H1 (cell line): ENCODE measurements around the gene NAA25. TPM values are rescaled to one million over a fixed set of nuclear protein-coding genes. Genes with fewer than 3 reads are reported as not detected.

ENCODE experiments used
- CTCF ChIA-PET: fragments of 300-600 bp; sonication (Branson Sonifier 250); formaldehyde crosslinking; loops from one replicate; lab custom pipeline; 2021; ENCODE audit not compliant: partially characterized antibody; lab: Charles Lee
- POLR2A ChIA-PET: fragments of 300-600 bp; sonication (Branson Sonifier 250); formaldehyde crosslinking; loops from one replicate; lab custom pipeline; 2021; ENCODE audit warnings: inconsistent platforms; ENCODE audit not compliant: partially characterized antibody; lab: Charles Lee
- DNase-seq, 2 experiments: peaks; one replicate each; pipeline versions ENCODE4 v3.0.0 to v3.0.0-alpha.2; 2010 to 2022; ENCODE audit warnings: low spot score in 2 of 2, low read depth in 1 of 2, mixed read lengths in 1 of 2
- FAIRE-seq: peaks from 2 replicates; lab custom pipeline; 2011; peaks lifted over from hg19 to GRCh38; lab: Jason Lieb, UNC
- H2AFZ ChIP-seq: 2 replicates; pipeline ENCODE4 v1.8.1; 2012; ENCODE audit warnings: low read length, inconsistent platforms
- H2AK5ac ChIP-seq: 2 replicates; pipeline ENCODE4 v1.6.1; 2013; ENCODE audit warnings: low read depth, low read length
- H2BK120ac ChIP-seq: replicated peaks from 2 replicates; pipeline ENCODE3; 2013; ENCODE audit warnings: low read depth, low read length, inconsistent platforms
- H2BK12ac ChIP-seq: 2 replicates; pipeline ENCODE4 v1.6.1; 2013; ENCODE audit warnings: low read depth, low read length
- H2BK15ac ChIP-seq: 2 replicates; pipeline ENCODE4 v1.6.1; 2013; ENCODE audit warnings: low read length
- H2BK20ac ChIP-seq: 2 replicates; pipeline ENCODE4 v1.6.1; 2013; ENCODE audit warnings: low read length
- H2BK5ac ChIP-seq: 2 replicates; pipeline ENCODE4 v1.6.1; 2013; ENCODE audit warnings: low read depth, low read length
- H3K14ac ChIP-seq: 2 replicates; pipeline ENCODE4 v1.6.1; 2013; ENCODE audit warnings: inconsistent platforms; ENCODE audit not compliant: insufficient read length
- H3K18ac ChIP-seq: 2 replicates; pipeline ENCODE4 v1.6.1; 2013; ENCODE audit warnings: low read length; ENCODE audit errors: extremely low read depth
- H3K23ac ChIP-seq: 2 replicates; pipeline ENCODE4 v1.6.1; 2013; ENCODE audit warnings: inconsistent platforms; ENCODE audit not compliant: insufficient read length
- H3K23me2 ChIP-seq: 2 replicates; pipeline ENCODE4 v1.6.1; 2013; ENCODE audit warnings: low read depth, low read length
- H3K27ac ChIP-seq: 2 replicates; pipeline ENCODE4 v1.6.1; 2011; ENCODE audit warnings: low read depth, low read length, inconsistent platforms
- H3K27me3 ChIP-seq, 4 experiments: replicated peaks in 1 of 4; 1 replicate in 1 of 4; 2 replicates in 3 of 4; pipeline versions ENCODE4 v1.6.1 to v1.8.1; 2011 to 2013; ENCODE audit warnings: low read length in 3 of 4, mild to moderate bottlenecking in 3 of 4, inconsistent platforms in 2 of 4, mixed read lengths in 2 of 4, moderate library complexity in 1 of 4; ENCODE audit not compliant: control insufficient read depth in 3 of 4, insufficient read depth in 3 of 4; ENCODE audit errors: extremely low read depth in 1 of 4
- H3K36me3 ChIP-seq, 4 experiments: 2 replicates each; pipeline versions ENCODE4 v1.6.1 to v1.8.1; 2011 to 2013; ENCODE audit warnings: mild to moderate bottlenecking in 4 of 4, low read length in 3 of 4, moderate library complexity in 2 of 4, control low read depth in 1 of 4, inconsistent platforms in 1 of 4; ENCODE audit not compliant: insufficient read depth in 4 of 4, control insufficient read depth in 2 of 4
- H3K4ac ChIP-seq: replicated peaks from 2 replicates; pipeline ENCODE3; 2013; ENCODE audit warnings: low read length, low read depth, mixed read lengths, inconsistent platforms; ENCODE audit not compliant: insufficient read length
- H3K4me1 ChIP-seq, 4 experiments: replicated peaks in 1 of 4; 1 replicate in 1 of 4; 2 replicates in 3 of 4; pipeline versions ENCODE4 v1.6.1 to v1.8.1; 2011 to 2013; ENCODE audit warnings: low read length in 3 of 4, inconsistent platforms in 2 of 4, mixed read lengths in 1 of 4; ENCODE audit not compliant: insufficient read depth in 4 of 4, control insufficient read depth in 3 of 4
- H3K4me2 ChIP-seq, 2 experiments: 2 replicates each; pipeline versions ENCODE4 v1.6.1 to v1.8.1; 2011 to 2013; ENCODE audit warnings: low read depth in 2 of 2, low read length in 2 of 2, control low read depth in 1 of 2, inconsistent platforms in 1 of 2, mild to moderate bottlenecking in 1 of 2; ENCODE audit not compliant: insufficient read depth in 1 of 2
- H3K4me3 ChIP-seq, 4 experiments: fragments of 200-600, 300-600 bp in 1 of 4; sonication (generic), shearing (Covaris generic), sonication (Bioruptor Twin) in 1 of 4; 2 replicates each; pipeline versions ENCODE4 v1.5.1 to v1.8.1; 2011 to 2016; ENCODE audit warnings: low read length in 4 of 4, low read depth in 3 of 4, control low read depth in 2 of 4, inconsistent platforms in 2 of 4, mild to moderate bottlenecking in 2 of 4, mixed read lengths in 1 of 4, moderate library complexity in 1 of 4; ENCODE audit not compliant: insufficient read depth in 2 of 4; ENCODE audit errors: extremely low read depth in 1 of 4
- H3K56ac ChIP-seq: replicated peaks from 2 replicates; pipeline ENCODE3; 2013; ENCODE audit warnings: low read depth, mild to moderate bottlenecking, mixed read lengths, low read length, inconsistent platforms; ENCODE audit not compliant: insufficient read length
- H3K79me1 ChIP-seq: 2 replicates; pipeline ENCODE4 v1.6.1; 2013; ENCODE audit warnings: low read depth, low read length, control low read depth
- H3K79me2 ChIP-seq, 2 experiments: 2 replicates each; pipeline versions ENCODE4 v1.6.1 to v1.8.1; 2012 to 2013; ENCODE audit warnings: low read length in 2 of 2, mild to moderate bottlenecking in 2 of 2, inconsistent platforms in 1 of 2; ENCODE audit not compliant: insufficient read depth in 2 of 2, control insufficient read depth in 1 of 2
- H3K9ac ChIP-seq, 4 experiments: replicated peaks in 1 of 4; 1 replicate in 1 of 4; 2 replicates in 3 of 4; pipeline versions ENCODE4 v1.6.1 to v1.8.1; 2011 to 2013; ENCODE audit warnings: low read depth in 3 of 4, low read length in 3 of 4, control low read depth in 2 of 4, mild to moderate bottlenecking in 2 of 4, moderate library complexity in 2 of 4, inconsistent platforms in 1 of 4; ENCODE audit errors: extremely low read depth in 1 of 4
- H3K9me3 ChIP-seq, 2 experiments: 2 replicates each; pipeline versions ENCODE4 v1.6.1 to v1.8.1; 2012 to 2013; ENCODE audit warnings: mild to moderate bottlenecking in 2 of 2, moderate library complexity in 2 of 2, control low read depth in 1 of 2, inconsistent platforms in 1 of 2, low read depth in 1 of 2, low read length in 1 of 2, mixed read lengths in 1 of 2; ENCODE audit not compliant: insufficient read depth in 2 of 2
- H4K20me1 ChIP-seq, 2 experiments: replicated peaks in 1 of 2; 2 replicates each; pipeline versions ENCODE3 to v1.8.1; 2011 to 2013; ENCODE audit warnings: inconsistent platforms in 2 of 2, low read length in 2 of 2, mild to moderate bottlenecking in 1 of 2; ENCODE audit not compliant: insufficient read depth in 2 of 2, control insufficient read depth in 1 of 2
- H4K5ac ChIP-seq: 2 replicates; pipeline ENCODE4 v1.6.1; 2013; ENCODE audit warnings: low read length, low read depth, mixed read lengths, inconsistent platforms; ENCODE audit not compliant: insufficient read length
- H4K8ac ChIP-seq: 2 replicates; pipeline ENCODE4 v1.8.0; 2013; ENCODE audit warnings: mild to moderate bottlenecking, moderate library complexity, low read length, inconsistent platforms; ENCODE audit not compliant: insufficient read depth; ENCODE audit errors: extremely low read depth
- H4K91ac ChIP-seq: replicated peaks from 2 replicates; pipeline ENCODE3; 2013; ENCODE audit warnings: low read length, mixed read lengths, inconsistent platforms; ENCODE audit not compliant: insufficient read length
- WGBS, 2 experiments: shearing (Covaris generic) in 1 of 2; methylation state at CpG; one replicate each; pipeline versions ENCODE4 v1.1.6 to v1.1.7; 2013 to 2015; ENCODE audit warnings: low lambda C conversion rate in 2 of 2, mixed read lengths in 2 of 2, inconsistent platforms in 1 of 2, low coverage in 1 of 2, missing lambda C conversion rate in 1 of 2; ENCODE audit not compliant: insufficient replicate concordance in 2 of 2, insufficient coverage in 1 of 2, insufficient read length in 1 of 2; ENCODE audit errors: extremely low coverage in 1 of 2, missing lambda C conversion rate in 1 of 2; 5-methylcytosine and 5-hydroxymethylcytosine counted together
- polyA plus RNA-seq, 7 experiments: library from polyadenylated mRNA; depleted of rRNA in 3 of 7; stranded (reverse) in 5 of 7; unstranded in 2 of 7; fragments of >200 nt in 5 of 7; fragments of 200-250 nt in 2 of 7; gene quantifications; 1 replicate in 5 of 7; 2 replicates in 1 of 7; 4 replicates in 1 of 7; pipeline versions ENCODE4 v1.2.1 to v1.2.3, GENCODE V29; 2011 to 2013; ENCODE audit warnings: missing spikeins in 2 of 7, mixed read lengths in 2 of 7
- total RNA-seq: library from RNA; stranded (reverse); fragmentation: NEBNext Ultra II Directional; extraction: Animal tissue kit (Norgen Biotek cat#: 25700); gene quantifications from 2 replicates; pipeline ENCODE4 v1.2.1, GENCODE V29; 2021
- TF ChIP-seq, protein P1 (sequence below): IDR thresholded peaks from 2 replicates; pipeline ENCODE4 v1.6.1; 2012; ENCODE audit warnings: low read length, inconsistent platforms

NAA25 gene
- total and polyA plus RNA-seq, 2 of the 8 experiments (the other 6 are each of a cell fraction or from before 2014, with no cell fraction given): 10.8 to 60.3 TPM

DNA sequence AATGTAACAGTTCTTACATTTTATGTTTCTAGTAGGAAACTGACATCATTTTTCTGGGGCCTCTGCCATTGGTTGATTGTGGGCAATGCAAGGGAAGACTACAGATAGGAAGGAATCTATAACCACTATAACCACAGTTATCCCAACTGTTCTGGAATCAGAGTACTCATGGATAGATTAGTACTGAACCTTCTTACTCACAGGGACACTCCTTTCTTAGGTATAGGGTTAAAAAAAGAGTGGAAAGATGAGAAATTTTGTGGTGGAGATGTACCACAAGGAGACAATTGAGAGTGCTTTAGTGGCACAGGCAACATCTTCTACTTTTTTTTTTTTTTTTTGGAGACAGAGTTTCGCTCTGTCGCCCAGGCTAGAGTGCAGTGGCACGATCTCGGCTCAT, 116.6 kb downstream of the NAA25 start:
- Histone ChIP-seq H2BK5ac (no peak overlapping the region), H3K56ac (no peak overlapping the region), H3K4ac (no peak overlapping the region), H4K8ac (no peak overlapping the region), H4K91ac (no peak overlapping the region), H4K20me1 (no peaks in the 10 kb centered on the region), H2BK15ac (no peak overlapping the region), H2AFZ (no peak overlapping the region), H4K5ac (no peak overlapping the region), H3K36me3 (no peaks in the 10 kb centered on the region), H2BK20ac (no peak overlapping the region), H3K27me3 (no peaks in the 10 kb centered on the region), H3K23ac (no peak overlapping the region), H3K4me3 (no peak overlapping the region), H3K23me2 (no peaks in the 10 kb centered on the region), H2BK12ac (no peak overlapping the region), H3K4me1 (no peaks in the 10 kb centered on the region), H3K9ac (no peak overlapping the region), H3K4me2 (no peak overlapping the region), H2AK5ac (no peak overlapping the region), H3K9me3 (no peaks in the 10 kb centered on the region), H3K14ac (no peak overlapping the region), H3K27ac (no peak overlapping the region), H3K18ac (no peak overlapping the region), H3K79me2 (no peaks in the 10 kb centered on the region), H3K79me1 (no peaks in the 10 kb centered on the region), H2BK120ac (no peak overlapping the region)
- TF ChIP-seq, protein P1, sequence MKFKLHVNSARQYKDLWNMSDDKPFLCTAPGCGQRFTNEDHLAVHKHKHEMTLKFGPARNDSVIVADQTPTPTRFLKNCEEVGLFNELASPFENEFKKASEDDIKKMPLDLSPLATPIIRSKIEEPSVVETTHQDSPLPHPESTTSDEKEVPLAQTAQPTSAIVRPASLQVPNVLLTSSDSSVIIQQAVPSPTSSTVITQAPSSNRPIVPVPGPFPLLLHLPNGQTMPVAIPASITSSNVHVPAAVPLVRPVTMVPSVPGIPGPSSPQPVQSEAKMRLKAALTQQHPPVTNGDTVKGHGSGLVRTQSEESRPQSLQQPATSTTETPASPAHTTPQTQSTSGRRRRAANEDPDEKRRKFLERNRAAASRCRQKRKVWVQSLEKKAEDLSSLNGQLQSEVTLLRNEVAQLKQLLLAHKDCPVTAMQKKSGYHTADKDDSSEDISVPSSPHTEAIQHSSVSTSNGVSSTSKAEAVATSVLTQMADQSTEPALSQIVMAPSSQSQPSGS: no peak
- POLR2A ChIA-PET: interaction anchor here (1.8 kb wide), 1 partner anchor 22 kb away, joined by 6 read pairs; no protein-coding TSS in a partner anchor
- no peak for DNase-seq
- 96% methylated on average over 4 of the region's 4 CpGs; no CpG with 5 or more reads in 1 of the 2 experiments for WGBS, 2 experiments
- CTCF ChIA-PET: interaction anchor here (0.6 to 1.4 kb wide), 4 partner anchors 9 to 465 kb away, joined by 4 read pairs; no protein-coding TSS in a partner anchor
- no peak for FAIRE-seq
